Measurements from ENCODE around the gene NPC1. TPM values are rescaled to one million over a fixed set of nuclear protein-coding genes. Genes with fewer than 3 reads are reported as not detected.

NPC1 gene
- total RNA-seq, 1 experiment from 2014 or later: 51.6 TPM

DNA sequence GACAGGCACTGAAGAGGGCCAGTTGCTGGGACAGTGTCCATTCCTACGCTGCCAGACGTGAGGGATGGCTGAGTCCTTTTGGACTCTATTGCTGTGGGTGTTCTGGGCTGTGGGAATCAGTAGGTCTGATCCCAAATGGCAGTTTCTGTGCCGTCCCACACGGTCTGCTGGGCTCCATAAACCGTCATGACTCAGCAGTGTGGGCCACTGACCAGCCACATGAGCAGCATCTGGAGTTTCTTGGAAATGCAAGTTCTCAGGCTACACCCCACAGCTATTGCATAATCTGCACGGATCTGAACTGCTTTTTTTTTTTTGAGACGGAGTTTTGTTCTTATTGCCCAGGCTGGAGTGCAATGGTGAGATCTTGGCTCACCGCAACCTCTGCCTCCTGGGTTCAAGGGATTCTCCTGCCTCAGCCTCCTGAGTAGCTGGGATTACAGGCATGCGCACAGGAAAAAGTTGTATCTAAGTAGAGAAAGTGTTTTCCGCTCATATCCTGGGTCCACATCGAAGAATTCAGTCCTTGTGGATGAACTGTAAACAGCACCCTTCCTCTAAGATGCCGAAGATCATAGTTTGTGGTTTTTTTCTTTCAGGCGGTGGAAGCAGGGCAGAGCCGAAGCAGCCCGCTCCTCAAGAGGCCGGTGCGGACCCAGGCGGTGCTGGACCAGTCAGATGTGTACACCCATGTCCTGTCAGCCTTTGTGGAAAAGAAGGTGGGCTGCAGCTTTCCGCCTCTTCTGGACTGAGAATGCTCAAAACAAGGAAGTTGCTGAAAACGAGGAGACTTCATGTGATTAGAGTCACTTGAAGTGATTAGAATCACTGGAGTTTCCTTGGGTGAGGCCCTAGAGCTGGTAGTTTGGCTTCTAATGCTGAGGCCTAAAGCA, 57.5 kb downstream of the NPC1 start:
- BruUV-seq (replicated peaks): TSS peak; percentile 2
- ChIA-PET POLR2A (no interaction called here), CTCF (interaction anchor here (0.7 kb wide), 1 partner anchor 726 kb away, joined by 3 read pairs; no protein-coding TSS in a partner anchor), RAD21 (ENCODE audit: low non-redundant PET in 1 of 2, low total read pairs in 2 of 2, uncharacterized antibody in 2 of 2, unreplicated experiment in 2 of 2) (no interaction called here)
- Histone ChIP-seq H3K36me3 (ENCODE audit: control insufficient read depth in 1 of 2, insufficient read depth in 2 of 2, low read length in 2 of 2) (peaks cover 38 to 44% of the 10 kb centered on the region in 2 experiments), H3K4me2 (ENCODE audit: low read length) (peak overlapping the region; percentile 56), H3K9ac (ENCODE audit: low read length) (peak overlapping the region; percentile 50), H3K79me2 (ENCODE audit: insufficient read depth, low read length) (no peaks in the 10 kb centered on the region), H3K27ac (ENCODE audit: low read depth, low read length) (peak overlapping the region; percentile 63), H3K4me1 (ENCODE audit: control insufficient read depth in 1 of 2, insufficient read depth in 2 of 2, low read length in 2 of 2) (peaks cover 13 to 25% of the 10 kb centered on the region in 2 experiments), H4K20me1 (ENCODE audit: insufficient read depth) (no peaks in the 10 kb centered on the region), H3K4me3 (replicated peaks in 1 of 2; ENCODE audit: low read depth in 1 of 2, low read length in 2 of 2) (no peak overlapping the region), H3K9me3 (ENCODE audit: control insufficient read depth in 1 of 2, insufficient read depth in 1 of 2, low read depth in 1 of 2, low read length in 2 of 2) (no peaks in the 10 kb centered on the region), H2AFZ (ENCODE audit: low read depth, low read length, poor library complexity, severe bottlenecking) (no peak overlapping the region), H3K27me3 (ENCODE audit: insufficient read depth, low read length) (no peaks in the 10 kb centered on the region), H3K9me2 (ENCODE audit: insufficient read depth) (no peaks in the 10 kb centered on the region)
- intact Hi-C loops (cut with micrococcal nuclease): no loop called here
- TF ChIP-seq CEBPB (IDR thresholded peaks at IDR 0.05; ENCODE audit: low read depth) (peak; percentile 54; the same call in 1 of the 2 replicates), SRF (IDR thresholded peaks at IDR 0.05; ENCODE audit: low read depth) (no peak), JUND (IDR thresholded peaks at IDR 0.05) (no peak), POLR2AphosphoS5 (IDR thresholded peaks at IDR 0.05; ENCODE audit: low read depth, low read length) (no peak), POLR2A (IDR thresholded peaks at IDR 0.05; ENCODE audit: borderline replicate concordance, extremely low read depth, insufficient read depth, insufficient read length) (no peak)
- DNase-seq (ENCODE audit: low read depth, low spot score) (no peak), ATAC-seq (peak; percentile 9; the same call in 1 of the 2 replicates)

GRCh38 chr18:23526501-23527063, 59.7 kb downstream of the NPC1 start:
- Histone ChIP-seq H3K4me2 (ENCODE audit: low read length) (no peak overlapping the region), H3K4me3 (replicated peaks in 1 of 2; ENCODE audit: low read depth in 1 of 2, low read length in 2 of 2) (no peak overlapping the region), H3K27ac (ENCODE audit: low read depth, low read length) (no peak overlapping the region), H3K9me2 (ENCODE audit: insufficient read depth) (no peaks in the 10 kb centered on the region), H3K36me3 (ENCODE audit: control insufficient read depth in 1 of 2, insufficient read depth in 2 of 2, low read length in 2 of 2) (peaks cover 28 to 48% of the 10 kb centered on the region in 2 experiments), H3K9ac (ENCODE audit: low read length) (no peak overlapping the region), H3K79me2 (ENCODE audit: insufficient read depth, low read length) (no peaks in the 10 kb centered on the region), H3K4me1 (ENCODE audit: control insufficient read depth in 1 of 2, insufficient read depth in 2 of 2, low read length in 2 of 2) (peaks cover 13 to 25% of the 10 kb centered on the region in 2 experiments), H4K20me1 (ENCODE audit: insufficient read depth) (no peaks in the 10 kb centered on the region), H3K27me3 (ENCODE audit: insufficient read depth, low read length) (no peaks in the 10 kb centered on the region), H3K9me3 (ENCODE audit: control insufficient read depth in 1 of 2, insufficient read depth in 1 of 2, low read depth in 1 of 2, low read length in 2 of 2) (no peaks in the 10 kb centered on the region), H2AFZ (ENCODE audit: low read depth, low read length, poor library complexity, severe bottlenecking) (no peak overlapping the region)
- no peak for DNase-seq (ENCODE audit: low read depth, low spot score)
- TF ChIP-seq RAD21 (IDR thresholded peaks at IDR 0.05; ENCODE audit: low read depth) (no peak), FOSL1 (IDR thresholded peaks at IDR 0.05; ENCODE audit: low read depth) (no peak), EZH2phosphoT487 (IDR thresholded peaks at IDR 0.05; ENCODE audit: borderline replicate concordance) (no peak), JUND (IDR thresholded peaks at IDR 0.05) (no peak), ZNF274 (IDR thresholded peaks at IDR 0.05; ENCODE audit: low read depth, low read length) (no peak), SP1 (IDR thresholded peaks at IDR 0.05; ENCODE audit: low read depth) (no peak), ZFX (IDR thresholded peaks at IDR 0.05) (no peak), EZH2 (IDR thresholded peaks at IDR 0.05) (no peak), ELF1 (IDR thresholded peaks at IDR 0.05; ENCODE audit: borderline replicate concordance, low read depth) (no peak), CBX3 (IDR thresholded peaks at IDR 0.05; ENCODE audit: low read depth) (no peak)
- TF ChIP-seq, protein P1, sequence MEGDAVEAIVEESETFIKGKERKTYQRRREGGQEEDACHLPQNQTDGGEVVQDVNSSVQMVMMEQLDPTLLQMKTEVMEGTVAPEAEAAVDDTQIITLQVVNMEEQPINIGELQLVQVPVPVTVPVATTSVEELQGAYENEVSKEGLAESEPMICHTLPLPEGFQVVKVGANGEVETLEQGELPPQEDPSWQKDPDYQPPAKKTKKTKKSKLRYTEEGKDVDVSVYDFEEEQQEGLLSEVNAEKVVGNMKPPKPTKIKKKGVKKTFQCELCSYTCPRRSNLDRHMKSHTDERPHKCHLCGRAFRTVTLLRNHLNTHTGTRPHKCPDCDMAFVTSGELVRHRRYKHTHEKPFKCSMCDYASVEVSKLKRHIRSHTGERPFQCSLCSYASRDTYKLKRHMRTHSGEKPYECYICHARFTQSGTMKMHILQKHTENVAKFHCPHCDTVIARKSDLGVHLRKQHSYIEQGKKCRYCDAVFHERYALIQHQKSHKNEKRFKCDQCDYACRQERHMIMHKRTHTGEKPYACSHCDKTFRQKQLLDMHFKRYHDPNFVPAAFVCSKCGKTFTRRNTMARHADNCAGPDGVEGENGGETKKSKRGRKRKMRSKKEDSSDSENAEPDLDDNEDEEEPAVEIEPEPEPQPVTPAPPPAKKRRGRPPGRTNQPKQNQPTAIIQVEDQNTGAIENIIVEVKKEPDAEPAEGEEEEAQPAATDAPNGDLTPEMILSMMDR (IDR thresholded peaks at IDR 0.05 in 2 of 3, conservative IDR thresholded peaks at IDR 0.05 in 1 of 3; ENCODE audit: borderline replicate concordance in 1 of 3, insufficient read depth in 1 of 3, low read depth in 2 of 3, low read length in 2 of 3): no peak
- no TSS peak for BruUV-seq (replicated peaks)
- intact Hi-C loops (cut with micrococcal nuclease): no loop called here
- POLR2A ChIA-PET: no interaction called here
- RAD21 ChIA-PET (ENCODE audit: low non-redundant PET in 1 of 2, low total read pairs in 2 of 2, uncharacterized antibody in 2 of 2, unreplicated experiment in 2 of 2): no interaction called here
- CTCF ChIA-PET: interaction anchor here (0.7 kb wide), 1 partner anchor 9 kb away, joined by 3 read pairs; no protein-coding TSS in a partner anchor
- no peak for ATAC-seq
